CD4-positive, alpha-beta T cell (primary cell): ENCODE results near the gene DNAJC4. TPM values are rescaled to one million over a fixed set of nuclear protein-coding genes. Genes with fewer than 3 reads are reported as not detected.

ENCODE experiments used
- ATAC-seq: fragments of 200-7000 bp; cut with Tn5 transposase; one replicate; pipeline ENCODE4 v1.10.0; 2022; ENCODE audit warnings: mild to moderate bottlenecking; ENCODE audit not compliant: poor library complexity
- CTCF ChIA-PET: fragments of 350-600 bp; sonication (Branson Sonifier 250); formaldehyde crosslinking; loops from one replicate; lab custom pipeline; 2021; ENCODE audit warnings: antibody characterized with exemption, inconsistent platforms; lab: Charles Lee
- POLR2A ChIA-PET: fragments of 350-600 bp; sonication (Branson Sonifier 250); formaldehyde crosslinking; loops from one replicate; lab custom pipeline; 2021; ENCODE audit warnings: antibody characterized with exemption, inconsistent platforms; lab: Charles Lee
- DNase-seq, 14 experiments: peaks; one replicate each; pipeline ENCODE4 v3.0.0-alpha.2; 2013 to 2020; ENCODE audit warnings: mixed read lengths in 2 of 14
- H3K27ac ChIP-seq, 2 donors: one replicate each; pipeline versions ENCODE4 v1.5.1 to v1.7.0; 2013; ENCODE audit warnings: low read length in 2 of 2, low read depth in 1 of 2, mild to moderate bottlenecking in 1 of 2
- H3K27me3 ChIP-seq, 2 experiments: 1 replicate in 1 of 2; 2 replicates in 1 of 2; pipeline versions ENCODE4 v1.6.1 to v1.7.0; 2013; ENCODE audit warnings: low read length in 2 of 2, control low read depth in 1 of 2, mild to moderate bottlenecking in 1 of 2, moderate library complexity in 1 of 2; ENCODE audit not compliant: insufficient read depth in 2 of 2, control insufficient read depth in 1 of 2
- H3K36me3 ChIP-seq: one replicate; pipeline ENCODE4 v1.6.1; 2013; ENCODE audit warnings: low read length, control low read depth; ENCODE audit not compliant: insufficient read depth
- H3K4me1 ChIP-seq: one replicate; pipeline ENCODE4 v1.6.1; 2013; ENCODE audit warnings: low read length, control low read depth; ENCODE audit not compliant: insufficient read depth
- H3K4me3 ChIP-seq: one replicate; pipeline ENCODE4 v1.5.1; 2013; ENCODE audit warnings: mild to moderate bottlenecking, low read length, moderate library complexity
- H3K9me3 ChIP-seq, 2 experiments: 1 replicate in 1 of 2; 2 replicates in 1 of 2; pipeline versions ENCODE4 v1.6.1 to v1.7.0; 2013; ENCODE audit warnings: low read length in 2 of 2, mild to moderate bottlenecking in 2 of 2, control low read depth in 1 of 2, moderate library complexity in 1 of 2; ENCODE audit not compliant: control insufficient read depth in 1 of 2, insufficient read depth in 1 of 2
- H3K27ac Mint-ChIP-seq: one replicate; pipeline ENCODE4 v1.8.0; 2020; ENCODE audit warnings: mixed read lengths
- H3K27me3 Mint-ChIP-seq: one replicate; pipeline ENCODE4 v1.8.0; 2021; ENCODE audit warnings: mixed read lengths
- H3K36me3 Mint-ChIP-seq: one replicate; pipeline ENCODE4 v1.8.0; 2021; ENCODE audit warnings: low read depth, mixed read lengths
- H3K4me1 Mint-ChIP-seq: one replicate; pipeline ENCODE4 v1.8.0; 2021; ENCODE audit warnings: low read depth, mixed read lengths
- H3K4me3 Mint-ChIP-seq: one replicate; pipeline ENCODE4 v1.8.0; 2020; ENCODE audit warnings: mild to moderate bottlenecking, mixed read lengths
- H3K9me3 Mint-ChIP-seq: one replicate; pipeline ENCODE4 v1.8.0; 2020; ENCODE audit warnings: mixed read lengths
- CTCF ChIP-seq: fragments of 200-600 bp; IDR thresholded peaks from one replicate; pipeline ENCODE4 v1.8.0; 2022; ENCODE audit warnings: antibody characterized with exemption, mild to moderate bottlenecking
- intact Hi-C, 2 experiments: fragments of 100-400 bp; cut with DNase I in 1 of 2; cut with micrococcal nuclease in 1 of 2; formaldehyde crosslinking; loops; one replicate each; pipeline versions ENCODE4 v1.15.1 to v1.9.0; 2023 to 2025; cut with DNase I, micrococcal nuclease
- total RNA-seq, 174 experiments: library from RNA in 2 of 174; stranded (reverse) in 2 of 174; gene quantifications; one replicate each; pipeline ENCODE4 v1.2.3 and lab custom pipeline; 2021 to 2026

DNAJC4 gene
- total RNA-seq, 2 experiments from 2014 or later: 35.9 to 37.9 TPM

GRCh38 chr11:64232967-64233315 lies 2.6 kb downstream of the DNAJC4 start:
- DNase-seq (no peak), ATAC-seq (no peak)
- no peak overlapping the region for H3K27ac ChIP-seq
- peaks cover 13% of the 10 kb centered on the region for H3K36me3 ChIP-seq
- H3K4me3 Mint-ChIP-seq: peak overlapping the region; percentile 95
- intact Hi-C loops: loop anchor here in 1 of 2 experiments (5.0 kb wide), 2 partner anchors 39 to 46 kb away; partner anchors contain the start of gene STIP1
- no peaks in the 10 kb centered on the region for H3K9me3 ChIP-seq
- H3K9me3 Mint-ChIP-seq: no peaks in the 10 kb centered on the region
- ChIA-PET POLR2A (interaction anchor here (0.8 to 4.6 kb wide), 7 partner anchors 9 to 85 kb away, joined by 3 to 31 read pairs (median 7); partner anchors contain the start of genes FERMT3, FKBP2, PLCB3 and PPP1R14B), CTCF (interaction anchor here (1.2 kb wide), 1 partner anchor 72 kb away, joined by 3 read pairs; no protein-coding TSS in a partner anchor)
- H3K36me3 Mint-ChIP-seq: peaks cover 10% of the 10 kb centered on the region
- H3K4me1 ChIP-seq: peaks cover 70% of the 10 kb centered on the region
- peaks cover 50% of the 10 kb centered on the region for H3K4me1 Mint-ChIP-seq
- no peaks in the 10 kb centered on the region for H3K27me3 ChIP-seq
- H3K27me3 Mint-ChIP-seq: no peaks in the 10 kb centered on the region
- no peak overlapping the region for H3K4me3 ChIP-seq
- peak overlapping the region; percentile 94 for H3K27ac Mint-ChIP-seq
- no peak for TF ChIP-seq CTCF

DNA sequence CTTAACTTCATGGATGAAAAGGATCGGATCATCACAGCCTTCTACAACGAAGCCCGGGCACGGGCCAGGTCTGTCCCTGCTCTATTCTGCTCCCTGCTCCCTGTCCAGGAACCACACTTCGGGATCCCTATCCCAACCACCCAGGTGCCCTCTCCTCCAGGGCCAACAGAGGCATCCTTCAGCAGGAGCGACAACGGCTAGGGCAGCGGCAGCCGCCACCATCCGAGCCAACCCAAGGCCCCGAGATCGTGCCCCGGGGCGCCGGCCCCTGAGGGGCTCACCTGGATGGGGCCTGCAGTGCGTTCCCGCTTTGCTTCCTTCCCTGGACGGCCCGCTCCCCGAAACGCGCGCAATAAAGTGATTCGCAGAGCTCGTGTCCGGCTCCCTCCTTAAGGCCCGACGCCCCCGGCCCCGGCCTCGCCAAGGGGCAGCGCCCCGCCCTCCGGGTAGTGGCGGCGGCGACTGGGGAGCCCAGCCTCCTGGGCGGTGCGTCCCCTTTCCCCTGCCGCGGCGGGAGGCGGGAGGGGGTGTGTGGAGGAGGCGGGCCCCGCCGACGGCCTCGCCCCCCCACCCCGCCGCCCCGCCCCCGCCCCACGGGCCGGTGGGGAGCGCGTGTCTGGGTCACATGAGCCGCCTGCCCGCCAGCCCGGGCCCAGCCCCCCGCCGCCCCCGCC lies 3.7 kb downstream of the DNAJC4 start, which contains the start of gene VEGFB:
VEGFB (plus strand) TSS at position 672 of the 674 bp plus-strand sequence. CDS start 250 bp downstream, outside the sequence.
- peak within 1 kb of the TSS; percentile 95 for H3K4me3 Mint-ChIP-seq
- ATAC-seq: peak; percentile 43
- H3K9me3 Mint-ChIP-seq: no peaks in the 10 kb centered on the region
- TF ChIP-seq CTCF: no peak
- ChIA-PET POLR2A (no interaction called here), CTCF (interaction anchor here (0.9 to 1.6 kb wide), 2 partner anchors 30 to 84 kb away, joined by 3 to 4 read pairs; partner anchors contain the start of gene PRDX5)
- H3K27me3 Mint-ChIP-seq: no peaks in the 10 kb centered on the region
- H3K36me3 Mint-ChIP-seq: peaks cover 10% of the 10 kb centered on the region
- peak; percentile 49 to 86 (median 74) for DNase-seq
- Histone ChIP-seq H3K27me3 (no peaks in the 10 kb centered on the region), H3K4me1 (peaks cover 68% of the 10 kb centered on the region), H3K4me3 (peak within 1 kb of the TSS; percentile 65), H3K27ac (peak within 1 kb of the TSS; percentile 58 to 64), H3K9me3 (no peaks in the 10 kb centered on the region), H3K36me3 (peaks cover 13% of the 10 kb centered on the region)
- H3K27ac Mint-ChIP-seq: peak within 1 kb of the TSS; percentile 94
- intact Hi-C loops: loop anchor here in 1 of 2 experiments (5.0 kb wide), 2 partner anchors 38 to 47 kb away; partner anchors contain the start of gene STIP1
- peaks cover 51% of the 10 kb centered on the region for H3K4me1 Mint-ChIP-seq

- peaks cover 63% of the 10 kb centered on the region for H3K4me1 ChIP-seq
- H3K36me3 Mint-ChIP-seq: peaks cover 10% of the 10 kb centered on the region
- no peaks in the 10 kb centered on the region for H3K27me3 ChIP-seq
- CTCF ChIA-PET: interaction anchor here (0.6 to 1.6 kb wide), 5 partner anchors 10 to 83 kb away, joined by 3 to 8 read pairs (median 3); partner anchors contain the start of genes PPP1R14B and PRDX5
- no peaks in the 10 kb centered on the region for H3K9me3 Mint-ChIP-seq
- H3K4me3 Mint-ChIP-seq: peak overlapping the region; percentile 86
- no peaks in the 10 kb centered on the region for H3K9me3 ChIP-seq
- TF ChIP-seq CTCF: no peak
- peaks cover 46% of the 10 kb centered on the region for H3K4me1 Mint-ChIP-seq
- intact Hi-C loops: loop anchor here in 1 of 2 experiments (5.0 kb wide), 2 partner anchors 37 to 48 kb away; partner anchors contain the start of gene STIP1
- H3K4me3 ChIP-seq: peak overlapping the region; percentile 65
- peak overlapping the region in 1 of 2 donors; percentile 57 for H3K27ac ChIP-seq
- ATAC-seq (peak; percentile 61), DNase-seq (peak in 11 of 14 experiments; percentile 39 to 86 (median 54))
- H3K36me3 ChIP-seq: peaks cover 12% of the 10 kb centered on the region
- POLR2A ChIA-PET: interaction anchor here (1.0 to 2.5 kb wide), 5 partner anchors 8 to 83 kb away, joined by 3 to 11 read pairs (median 4); partner anchors contain the start of genes FERMT3, NUDT22, PRDX5 and TRMT112
- no peaks in the 10 kb centered on the region for H3K27me3 Mint-ChIP-seq
- peak overlapping the region; percentile 88 for H3K27ac Mint-ChIP-seq
These were observed 4.5 kb downstream of the DNAJC4 start for GRCh38 chr11:64234647-64235379.
